A673 (cell line): Measurements from ENCODE around the gene IRS2.

Source experiments
- EZH2 ChIP-seq: fragments of 200-600 bp; sonication (generic); IDR thresholded peaks from 2 replicates; pipeline ENCODE4 v1.6.1; 2017; ENCODE audit warnings: borderline replicate concordance, low read depth, mild to moderate bottlenecking, mixed read lengths, antibody characterized with exemption, low read length; ENCODE audit not compliant: poor library complexity, severe bottlenecking
- TF ChIP-seq, protein P1 (sequence below): fragments of 300-800, 200-600 bp; sonication (generic); conservative IDR thresholded peaks from 2 replicates; pipeline ENCODE4 v1.5.1; 2017; ENCODE audit warnings: low read depth, mild to moderate bottlenecking, antibody characterized with exemption, low read length, moderate library complexity, mixed read lengths

GRCh38 chr13:109735436-109735966 is 50.9 kb downstream of the IRS2 start:
- TF ChIP-seq, protein P1, sequence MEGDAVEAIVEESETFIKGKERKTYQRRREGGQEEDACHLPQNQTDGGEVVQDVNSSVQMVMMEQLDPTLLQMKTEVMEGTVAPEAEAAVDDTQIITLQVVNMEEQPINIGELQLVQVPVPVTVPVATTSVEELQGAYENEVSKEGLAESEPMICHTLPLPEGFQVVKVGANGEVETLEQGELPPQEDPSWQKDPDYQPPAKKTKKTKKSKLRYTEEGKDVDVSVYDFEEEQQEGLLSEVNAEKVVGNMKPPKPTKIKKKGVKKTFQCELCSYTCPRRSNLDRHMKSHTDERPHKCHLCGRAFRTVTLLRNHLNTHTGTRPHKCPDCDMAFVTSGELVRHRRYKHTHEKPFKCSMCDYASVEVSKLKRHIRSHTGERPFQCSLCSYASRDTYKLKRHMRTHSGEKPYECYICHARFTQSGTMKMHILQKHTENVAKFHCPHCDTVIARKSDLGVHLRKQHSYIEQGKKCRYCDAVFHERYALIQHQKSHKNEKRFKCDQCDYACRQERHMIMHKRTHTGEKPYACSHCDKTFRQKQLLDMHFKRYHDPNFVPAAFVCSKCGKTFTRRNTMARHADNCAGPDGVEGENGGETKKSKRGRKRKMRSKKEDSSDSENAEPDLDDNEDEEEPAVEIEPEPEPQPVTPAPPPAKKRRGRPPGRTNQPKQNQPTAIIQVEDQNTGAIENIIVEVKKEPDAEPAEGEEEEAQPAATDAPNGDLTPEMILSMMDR = no peak
- no peak for TF ChIP-seq EZH2
